CD4-positive, alpha-beta T cell (primary cell): ENCODE data around the gene RD3L. TPM values are rescaled to one million over a fixed set of nuclear protein-coding genes. Genes with fewer than 3 reads are reported as not detected.

Source experiments
- ATAC-seq: fragments of 200-7000 bp; cut with Tn5 transposase; one replicate; pipeline ENCODE4 v1.10.0; 2022; ENCODE audit warnings: mild to moderate bottlenecking; ENCODE audit not compliant: poor library complexity
- CTCF ChIA-PET: fragments of 350-600 bp; sonication (Branson Sonifier 250); formaldehyde crosslinking; loops from one replicate; lab custom pipeline; 2021; ENCODE audit warnings: antibody characterized with exemption, inconsistent platforms; lab: Charles Lee
- POLR2A ChIA-PET: fragments of 350-600 bp; sonication (Branson Sonifier 250); formaldehyde crosslinking; loops from one replicate; lab custom pipeline; 2021; ENCODE audit warnings: antibody characterized with exemption, inconsistent platforms; lab: Charles Lee
- DNase-seq, 14 experiments: peaks; one replicate each; pipeline ENCODE4 v3.0.0-alpha.2; 2013 to 2020; ENCODE audit warnings: mixed read lengths in 2 of 14
- H3K27ac ChIP-seq, 2 donors: one replicate each; pipeline versions ENCODE4 v1.5.1 to v1.7.0; 2013; ENCODE audit warnings: low read length in 2 of 2, low read depth in 1 of 2, mild to moderate bottlenecking in 1 of 2
- H3K27me3 ChIP-seq, 2 experiments: 1 replicate in 1 of 2; 2 replicates in 1 of 2; pipeline versions ENCODE4 v1.6.1 to v1.7.0; 2013; ENCODE audit warnings: low read length in 2 of 2, control low read depth in 1 of 2, mild to moderate bottlenecking in 1 of 2, moderate library complexity in 1 of 2; ENCODE audit not compliant: insufficient read depth in 2 of 2, control insufficient read depth in 1 of 2
- H3K36me3 ChIP-seq: one replicate; pipeline ENCODE4 v1.6.1; 2013; ENCODE audit warnings: low read length, control low read depth; ENCODE audit not compliant: insufficient read depth
- H3K4me1 ChIP-seq: one replicate; pipeline ENCODE4 v1.6.1; 2013; ENCODE audit warnings: low read length, control low read depth; ENCODE audit not compliant: insufficient read depth
- H3K4me3 ChIP-seq: one replicate; pipeline ENCODE4 v1.5.1; 2013; ENCODE audit warnings: mild to moderate bottlenecking, low read length, moderate library complexity
- H3K9me3 ChIP-seq, 2 experiments: 1 replicate in 1 of 2; 2 replicates in 1 of 2; pipeline versions ENCODE4 v1.6.1 to v1.7.0; 2013; ENCODE audit warnings: low read length in 2 of 2, mild to moderate bottlenecking in 2 of 2, control low read depth in 1 of 2, moderate library complexity in 1 of 2; ENCODE audit not compliant: control insufficient read depth in 1 of 2, insufficient read depth in 1 of 2
- H3K27ac Mint-ChIP-seq: one replicate; pipeline ENCODE4 v1.8.0; 2020; ENCODE audit warnings: mixed read lengths
- H3K27me3 Mint-ChIP-seq: one replicate; pipeline ENCODE4 v1.8.0; 2021; ENCODE audit warnings: mixed read lengths
- H3K36me3 Mint-ChIP-seq: one replicate; pipeline ENCODE4 v1.8.0; 2021; ENCODE audit warnings: low read depth, mixed read lengths
- H3K4me1 Mint-ChIP-seq: one replicate; pipeline ENCODE4 v1.8.0; 2021; ENCODE audit warnings: low read depth, mixed read lengths
- H3K4me3 Mint-ChIP-seq: one replicate; pipeline ENCODE4 v1.8.0; 2020; ENCODE audit warnings: mild to moderate bottlenecking, mixed read lengths
- H3K9me3 Mint-ChIP-seq: one replicate; pipeline ENCODE4 v1.8.0; 2020; ENCODE audit warnings: mixed read lengths
- intact Hi-C, 2 experiments: fragments of 100-400 bp; cut with DNase I in 1 of 2; cut with micrococcal nuclease in 1 of 2; formaldehyde crosslinking; loops; one replicate each; pipeline versions ENCODE4 v1.15.1 to v1.9.0; 2023 to 2025; cut with DNase I, micrococcal nuclease
- total RNA-seq, 174 experiments: library from RNA in 2 of 174; stranded (reverse) in 2 of 174; gene quantifications; one replicate each; pipeline ENCODE4 v1.2.3 and lab custom pipeline; 2021 to 2026
- TF ChIP-seq, protein P1 (sequence below): fragments of 200-600 bp; IDR thresholded peaks from one replicate; pipeline ENCODE4 v1.8.0; 2022; ENCODE audit warnings: antibody characterized with exemption, mild to moderate bottlenecking

The RD3L gene
- total RNA-seq, 2 experiments from 2014 or later: not detected

DNA sequence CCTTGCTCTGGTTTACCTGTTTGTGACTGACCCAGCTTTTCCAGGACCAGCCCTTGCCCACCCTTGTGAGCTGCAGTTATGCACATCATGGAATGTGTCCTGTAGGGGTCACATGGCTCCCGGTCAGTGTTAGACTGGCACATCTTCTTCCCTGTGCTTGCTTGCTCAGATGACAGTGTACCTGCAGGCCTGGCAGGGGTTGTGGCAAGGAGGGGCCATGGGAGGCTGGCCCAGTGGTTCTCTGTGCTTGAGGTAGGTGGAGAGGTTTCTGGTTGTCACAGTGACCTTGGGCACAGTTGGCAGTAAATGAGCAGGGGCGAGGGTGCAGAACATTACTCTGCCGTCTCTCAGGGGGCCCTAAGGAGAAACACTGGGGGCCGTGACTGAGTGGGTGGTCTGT, 27.6 kb upstream of the RD3L start:
- Histone ChIP-seq H3K4me1 (no peaks in the 10 kb centered on the region), H3K9me3 (no peaks in the 10 kb centered on the region), H3K27ac (no peak overlapping the region), H3K27me3 (peaks cover 0 to 4% of the 10 kb centered on the region in 2 experiments), H3K4me3 (no peak overlapping the region), H3K36me3 (no peaks in the 10 kb centered on the region)
- no peaks in the 10 kb centered on the region for H3K9me3 Mint-ChIP-seq
- H3K27ac Mint-ChIP-seq: no peak overlapping the region
- H3K4me1 Mint-ChIP-seq: no peaks in the 10 kb centered on the region
- ATAC-seq (no peak), DNase-seq (no peak)
- no peak overlapping the region for H3K4me3 Mint-ChIP-seq
- TF ChIP-seq, protein P1, sequence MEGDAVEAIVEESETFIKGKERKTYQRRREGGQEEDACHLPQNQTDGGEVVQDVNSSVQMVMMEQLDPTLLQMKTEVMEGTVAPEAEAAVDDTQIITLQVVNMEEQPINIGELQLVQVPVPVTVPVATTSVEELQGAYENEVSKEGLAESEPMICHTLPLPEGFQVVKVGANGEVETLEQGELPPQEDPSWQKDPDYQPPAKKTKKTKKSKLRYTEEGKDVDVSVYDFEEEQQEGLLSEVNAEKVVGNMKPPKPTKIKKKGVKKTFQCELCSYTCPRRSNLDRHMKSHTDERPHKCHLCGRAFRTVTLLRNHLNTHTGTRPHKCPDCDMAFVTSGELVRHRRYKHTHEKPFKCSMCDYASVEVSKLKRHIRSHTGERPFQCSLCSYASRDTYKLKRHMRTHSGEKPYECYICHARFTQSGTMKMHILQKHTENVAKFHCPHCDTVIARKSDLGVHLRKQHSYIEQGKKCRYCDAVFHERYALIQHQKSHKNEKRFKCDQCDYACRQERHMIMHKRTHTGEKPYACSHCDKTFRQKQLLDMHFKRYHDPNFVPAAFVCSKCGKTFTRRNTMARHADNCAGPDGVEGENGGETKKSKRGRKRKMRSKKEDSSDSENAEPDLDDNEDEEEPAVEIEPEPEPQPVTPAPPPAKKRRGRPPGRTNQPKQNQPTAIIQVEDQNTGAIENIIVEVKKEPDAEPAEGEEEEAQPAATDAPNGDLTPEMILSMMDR: no peak
- intact Hi-C loops: no loop called here
- POLR2A ChIA-PET: no interaction called here
- CTCF ChIA-PET: no interaction called here
- no peaks in the 10 kb centered on the region for H3K36me3 Mint-ChIP-seq
- H3K27me3 Mint-ChIP-seq: peaks cover 15% of the 10 kb centered on the region

DNA sequence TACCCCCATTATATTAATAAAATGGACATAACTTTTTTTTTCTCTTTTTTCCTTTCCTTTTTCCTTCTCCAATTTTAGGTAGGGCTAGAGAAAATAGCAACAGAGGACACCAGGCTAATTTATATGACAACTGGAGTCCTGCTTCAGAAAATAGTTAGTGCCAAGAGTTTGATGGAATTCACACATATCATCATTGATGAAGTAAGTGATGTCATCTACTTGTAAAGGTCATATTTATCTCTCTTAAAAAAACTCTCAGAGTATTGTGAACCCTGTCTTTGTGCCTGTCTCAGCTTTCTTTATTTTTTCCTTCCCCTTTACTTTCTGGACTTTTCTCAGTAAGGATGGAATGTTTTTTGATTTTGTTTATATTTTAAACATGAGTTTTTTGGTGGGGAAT, 24.3 kb upstream of the RD3L start:
- TF ChIP-seq, protein P1: no peak
- CTCF ChIA-PET: no interaction called here
- peaks cover 26% of the 10 kb centered on the region for H3K27me3 Mint-ChIP-seq

DNA sequence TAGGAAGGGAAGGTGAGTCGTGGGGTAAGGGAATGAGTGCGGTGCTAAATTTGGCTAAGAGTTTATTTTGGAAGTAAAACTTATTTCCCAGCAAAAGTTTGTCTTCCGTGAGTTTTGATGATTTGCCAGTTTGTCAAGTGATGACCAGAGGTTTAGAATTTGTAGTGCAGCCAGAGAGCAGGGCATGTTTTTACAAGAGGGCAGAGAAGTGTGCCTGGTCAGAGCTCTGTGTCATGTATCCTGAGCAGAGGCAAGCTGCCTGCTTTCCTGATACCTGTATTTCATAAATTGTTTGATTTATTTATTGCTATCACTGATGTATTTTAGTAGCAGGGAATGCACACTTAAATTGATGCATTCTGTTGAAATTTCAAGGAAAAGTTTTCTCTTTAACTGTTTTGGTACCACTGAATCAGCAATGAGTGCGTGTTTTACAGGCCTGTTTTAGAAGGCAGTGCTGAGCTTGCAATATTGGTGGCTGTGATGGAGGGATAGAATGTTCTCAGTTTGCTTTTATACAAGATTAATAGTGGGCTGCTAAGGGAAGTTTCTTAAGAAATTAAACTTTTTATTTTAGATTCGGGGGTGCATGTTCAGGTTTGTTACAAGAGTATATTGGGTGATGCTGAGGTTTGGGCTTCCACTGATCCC, 19.7 kb upstream of the RD3L start:
- H3K27me3 Mint-ChIP-seq: peaks cover 17% of the 10 kb centered on the region
- no peaks in the 10 kb centered on the region for H3K4me1 Mint-ChIP-seq
- ATAC-seq: no peak
- Histone ChIP-seq H3K36me3 (no peaks in the 10 kb centered on the region), H3K4me1 (no peaks in the 10 kb centered on the region), H3K9me3 (no peaks in the 10 kb centered on the region), H3K4me3 (no peak overlapping the region), H3K27ac (no peak overlapping the region), H3K27me3 (no peaks in the 10 kb centered on the region)
- H3K27ac Mint-ChIP-seq: no peak overlapping the region
- ChIA-PET CTCF (no interaction called here), POLR2A (no interaction called here)
- H3K4me3 Mint-ChIP-seq: no peak overlapping the region
- TF ChIP-seq, protein P1: no peak
- H3K9me3 Mint-ChIP-seq: no peaks in the 10 kb centered on the region
- H3K36me3 Mint-ChIP-seq: no peaks in the 10 kb centered on the region
- intact Hi-C loops: no loop called here
- DNase-seq: no peak

More for the DNA sequence above, 24.3 kb upstream of the RD3L start:
- DNase-seq: no peak
- Histone ChIP-seq H3K36me3 (no peaks in the 10 kb centered on the region), H3K4me3 (no peak overlapping the region), H3K9me3 (no peaks in the 10 kb centered on the region), H3K4me1 (no peaks in the 10 kb centered on the region), H3K27me3 (peaks cover 0 to 4% of the 10 kb centered on the region in 2 experiments), H3K27ac (no peak overlapping the region)
- Mint-ChIP-seq H3K4me1 (no peaks in the 10 kb centered on the region), H3K4me3 (no peak overlapping the region), H3K36me3 (no peaks in the 10 kb centered on the region), H3K9me3 (no peaks in the 10 kb centered on the region), H3K27ac (no peak overlapping the region)
- ATAC-seq: no peak
- intact Hi-C loops: no loop called here
- POLR2A ChIA-PET: no interaction called here
